CD4-positive, alpha-beta T cell (primary cell): ENCODE results near the gene FEZF1. TPM values are rescaled to one million over a fixed set of nuclear protein-coding genes. Genes with fewer than 3 reads are reported as not detected.

Experiments used
- ATAC-seq: fragments of 200-7000 bp; cut with Tn5 transposase; one replicate; pipeline ENCODE4 v1.10.0; 2022; ENCODE audit warnings: mild to moderate bottlenecking; ENCODE audit not compliant: poor library complexity
- CTCF ChIA-PET: fragments of 350-600 bp; sonication (Branson Sonifier 250); formaldehyde crosslinking; loops from one replicate; lab custom pipeline; 2021; ENCODE audit warnings: antibody characterized with exemption, inconsistent platforms; lab: Charles Lee
- POLR2A ChIA-PET: fragments of 350-600 bp; sonication (Branson Sonifier 250); formaldehyde crosslinking; loops from one replicate; lab custom pipeline; 2021; ENCODE audit warnings: antibody characterized with exemption, inconsistent platforms; lab: Charles Lee
- DNase-seq, 14 experiments: peaks; one replicate each; pipeline ENCODE4 v3.0.0-alpha.2; 2013 to 2020; ENCODE audit warnings: mixed read lengths in 2 of 14
- H3K27ac ChIP-seq, 2 donors: one replicate each; pipeline versions ENCODE4 v1.5.1 to v1.7.0; 2013; ENCODE audit warnings: low read length in 2 of 2, low read depth in 1 of 2, mild to moderate bottlenecking in 1 of 2
- H3K27me3 ChIP-seq, 2 experiments: 1 replicate in 1 of 2; 2 replicates in 1 of 2; pipeline versions ENCODE4 v1.6.1 to v1.7.0; 2013; ENCODE audit warnings: low read length in 2 of 2, control low read depth in 1 of 2, mild to moderate bottlenecking in 1 of 2, moderate library complexity in 1 of 2; ENCODE audit not compliant: insufficient read depth in 2 of 2, control insufficient read depth in 1 of 2
- H3K36me3 ChIP-seq: one replicate; pipeline ENCODE4 v1.6.1; 2013; ENCODE audit warnings: low read length, control low read depth; ENCODE audit not compliant: insufficient read depth
- H3K4me1 ChIP-seq: one replicate; pipeline ENCODE4 v1.6.1; 2013; ENCODE audit warnings: low read length, control low read depth; ENCODE audit not compliant: insufficient read depth
- H3K4me3 ChIP-seq: one replicate; pipeline ENCODE4 v1.5.1; 2013; ENCODE audit warnings: mild to moderate bottlenecking, low read length, moderate library complexity
- H3K9me3 ChIP-seq, 2 experiments: 1 replicate in 1 of 2; 2 replicates in 1 of 2; pipeline versions ENCODE4 v1.6.1 to v1.7.0; 2013; ENCODE audit warnings: low read length in 2 of 2, mild to moderate bottlenecking in 2 of 2, control low read depth in 1 of 2, moderate library complexity in 1 of 2; ENCODE audit not compliant: control insufficient read depth in 1 of 2, insufficient read depth in 1 of 2
- H3K27ac Mint-ChIP-seq: one replicate; pipeline ENCODE4 v1.8.0; 2020; ENCODE audit warnings: mixed read lengths
- H3K27me3 Mint-ChIP-seq: one replicate; pipeline ENCODE4 v1.8.0; 2021; ENCODE audit warnings: mixed read lengths
- H3K36me3 Mint-ChIP-seq: one replicate; pipeline ENCODE4 v1.8.0; 2021; ENCODE audit warnings: low read depth, mixed read lengths
- H3K4me1 Mint-ChIP-seq: one replicate; pipeline ENCODE4 v1.8.0; 2021; ENCODE audit warnings: low read depth, mixed read lengths
- H3K4me3 Mint-ChIP-seq: one replicate; pipeline ENCODE4 v1.8.0; 2020; ENCODE audit warnings: mild to moderate bottlenecking, mixed read lengths
- H3K9me3 Mint-ChIP-seq: one replicate; pipeline ENCODE4 v1.8.0; 2020; ENCODE audit warnings: mixed read lengths
- intact Hi-C, 2 experiments: fragments of 100-400 bp; cut with DNase I in 1 of 2; cut with micrococcal nuclease in 1 of 2; formaldehyde crosslinking; loops; one replicate each; pipeline versions ENCODE4 v1.15.1 to v1.9.0; 2023 to 2025; cut with DNase I, micrococcal nuclease
- total RNA-seq, 174 experiments: library from RNA in 2 of 174; stranded (reverse) in 2 of 174; gene quantifications; one replicate each; pipeline ENCODE4 v1.2.3 and lab custom pipeline; 2021 to 2026
- TF ChIP-seq, protein P1 (sequence below): fragments of 200-600 bp; IDR thresholded peaks from one replicate; pipeline ENCODE4 v1.8.0; 2022; ENCODE audit warnings: antibody characterized with exemption, mild to moderate bottlenecking

FEZF1 gene
- total RNA-seq, 2 experiments from 2014 or later: not detected

DNA sequence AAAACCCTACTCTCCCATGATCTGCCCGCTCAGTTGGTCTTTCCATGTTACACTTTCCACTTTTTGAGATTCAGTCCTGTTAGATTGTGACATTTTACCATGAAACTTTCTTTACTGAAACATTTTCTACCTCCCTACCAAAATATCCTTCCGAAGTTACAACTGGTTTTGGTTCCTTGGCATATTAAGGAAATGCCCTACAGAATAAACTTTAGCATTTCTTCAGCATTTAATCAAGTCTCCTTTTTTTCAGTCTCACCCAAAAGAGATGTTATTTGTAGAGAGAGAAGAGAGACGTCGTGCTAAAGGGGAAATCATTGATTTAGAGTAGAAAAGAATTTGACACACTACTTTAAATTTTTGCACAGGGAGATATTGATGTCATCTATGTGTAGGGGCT lies 9.7 kb upstream of the FEZF1 start:
- H3K27ac Mint-ChIP-seq: no peak overlapping the region
- TF ChIP-seq, protein P1, sequence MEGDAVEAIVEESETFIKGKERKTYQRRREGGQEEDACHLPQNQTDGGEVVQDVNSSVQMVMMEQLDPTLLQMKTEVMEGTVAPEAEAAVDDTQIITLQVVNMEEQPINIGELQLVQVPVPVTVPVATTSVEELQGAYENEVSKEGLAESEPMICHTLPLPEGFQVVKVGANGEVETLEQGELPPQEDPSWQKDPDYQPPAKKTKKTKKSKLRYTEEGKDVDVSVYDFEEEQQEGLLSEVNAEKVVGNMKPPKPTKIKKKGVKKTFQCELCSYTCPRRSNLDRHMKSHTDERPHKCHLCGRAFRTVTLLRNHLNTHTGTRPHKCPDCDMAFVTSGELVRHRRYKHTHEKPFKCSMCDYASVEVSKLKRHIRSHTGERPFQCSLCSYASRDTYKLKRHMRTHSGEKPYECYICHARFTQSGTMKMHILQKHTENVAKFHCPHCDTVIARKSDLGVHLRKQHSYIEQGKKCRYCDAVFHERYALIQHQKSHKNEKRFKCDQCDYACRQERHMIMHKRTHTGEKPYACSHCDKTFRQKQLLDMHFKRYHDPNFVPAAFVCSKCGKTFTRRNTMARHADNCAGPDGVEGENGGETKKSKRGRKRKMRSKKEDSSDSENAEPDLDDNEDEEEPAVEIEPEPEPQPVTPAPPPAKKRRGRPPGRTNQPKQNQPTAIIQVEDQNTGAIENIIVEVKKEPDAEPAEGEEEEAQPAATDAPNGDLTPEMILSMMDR: no peak
- CTCF ChIA-PET: no interaction called here
- POLR2A ChIA-PET: no interaction called here
- Histone ChIP-seq H3K36me3 (no peaks in the 10 kb centered on the region), H3K4me1 (peaks cover 6% of the 10 kb centered on the region), H3K9me3 (peaks cover 0 to 32% of the 10 kb centered on the region in 2 experiments), H3K4me3 (no peak overlapping the region), H3K27ac (no peak overlapping the region), H3K27me3 (peaks cover 62 to 89% of the 10 kb centered on the region in 2 experiments)
- H3K4me3 Mint-ChIP-seq: no peak overlapping the region
- ATAC-seq (no peak), DNase-seq (no peak)
- intact Hi-C loops: no loop called here
- H3K9me3 Mint-ChIP-seq: no peaks in the 10 kb centered on the region
- H3K36me3 Mint-ChIP-seq: no peaks in the 10 kb centered on the region
- H3K27me3 Mint-ChIP-seq: peaks cover 80% of the 10 kb centered on the region
- no peaks in the 10 kb centered on the region for H3K4me1 Mint-ChIP-seq

DNA sequence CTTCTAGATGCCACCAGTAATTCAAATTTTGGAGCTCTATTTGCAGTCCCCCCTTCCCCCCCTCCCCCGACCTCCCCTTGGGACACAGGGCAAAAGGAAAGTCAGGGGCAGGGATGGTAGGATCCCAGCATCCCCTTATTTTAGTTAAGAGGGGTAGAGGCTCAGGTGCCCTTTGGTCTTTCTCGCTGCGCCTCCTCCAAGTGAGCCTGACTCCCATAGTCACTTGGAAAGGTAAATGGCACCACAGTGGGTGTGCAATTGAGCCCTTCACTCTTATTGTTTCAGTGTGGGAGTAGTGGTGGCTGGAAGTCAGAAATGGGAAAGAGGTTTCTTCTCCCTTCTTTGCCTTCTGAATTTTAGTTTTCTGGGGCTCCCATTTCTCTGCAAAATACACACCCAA lies 8.2 kb upstream of the FEZF1 start:
- no peaks in the 10 kb centered on the region for H3K36me3 Mint-ChIP-seq
- TF ChIP-seq, protein P1: no peak
- DNase-seq (no peak), ATAC-seq (no peak)
- H3K9me3 Mint-ChIP-seq: no peaks in the 10 kb centered on the region
- Histone ChIP-seq H3K27ac (no peak overlapping the region), H3K4me1 (peaks cover 6% of the 10 kb centered on the region), H3K36me3 (no peaks in the 10 kb centered on the region), H3K27me3 (peaks cover 67 to 96% of the 10 kb centered on the region in 2 experiments), H3K9me3 (peaks cover 0 to 32% of the 10 kb centered on the region in 2 experiments), H3K4me3 (no peak overlapping the region)
- POLR2A ChIA-PET: no interaction called here
- intact Hi-C loops: no loop called here
- no peak overlapping the region for H3K4me3 Mint-ChIP-seq
- no peaks in the 10 kb centered on the region for H3K4me1 Mint-ChIP-seq
- H3K27me3 Mint-ChIP-seq: peaks cover 82% of the 10 kb centered on the region
- H3K27ac Mint-ChIP-seq: no peak overlapping the region
- CTCF ChIA-PET: no interaction called here

DNA sequence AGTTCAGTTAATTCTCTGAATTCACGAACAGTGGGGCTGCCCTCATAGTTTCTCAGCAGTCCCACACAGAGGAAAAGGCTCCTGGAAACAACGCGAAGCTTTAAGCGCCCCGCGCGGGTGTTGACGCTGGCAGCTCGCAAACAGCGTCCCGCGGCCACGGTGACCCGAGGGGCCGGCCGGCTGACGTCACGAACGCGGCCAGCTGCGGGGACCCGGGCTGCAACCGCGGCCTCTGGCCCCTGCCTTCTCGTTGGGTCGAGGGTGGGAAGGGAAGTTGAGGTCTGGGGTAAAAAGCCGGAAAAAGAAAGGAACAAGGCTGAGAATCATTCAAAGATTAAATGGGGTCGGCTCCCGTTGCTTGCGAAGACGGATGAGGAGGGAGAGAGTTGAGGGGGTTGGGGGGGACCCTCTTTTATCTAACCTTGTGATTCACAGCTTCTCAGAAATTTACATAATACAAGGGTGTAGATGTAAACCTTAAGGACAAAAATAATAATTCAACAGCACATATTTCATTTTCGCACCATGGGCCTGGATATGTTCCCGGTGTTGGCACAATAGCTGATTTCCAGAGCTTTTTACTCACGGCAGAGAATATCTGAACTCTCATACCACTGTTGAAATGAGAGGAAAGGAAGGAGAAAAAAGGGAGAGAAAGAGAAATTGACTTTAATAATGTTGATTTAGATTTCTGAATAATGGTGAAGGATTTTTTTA lies 7.3 kb upstream of the FEZF1 start:
- no peak overlapping the region for H3K27ac Mint-ChIP-seq
- peaks cover 82% of the 10 kb centered on the region for H3K27me3 Mint-ChIP-seq
- H3K4me1 Mint-ChIP-seq: no peaks in the 10 kb centered on the region
- ChIA-PET CTCF (no interaction called here), POLR2A (no interaction called here)
- no peak overlapping the region for H3K4me3 Mint-ChIP-seq
- Histone ChIP-seq H3K27ac (no peak overlapping the region), H3K27me3 (peaks cover 67 to 94% of the 10 kb centered on the region in 2 experiments), H3K4me1 (peaks cover 6% of the 10 kb centered on the region), H3K36me3 (no peaks in the 10 kb centered on the region), H3K9me3 (peaks cover 0 to 32% of the 10 kb centered on the region in 2 experiments), H3K4me3 (no peak overlapping the region)
- no peak for DNase-seq
- intact Hi-C loops: no loop called here
- no peaks in the 10 kb centered on the region for H3K9me3 Mint-ChIP-seq
- TF ChIP-seq, protein P1: no peak
- H3K36me3 Mint-ChIP-seq: no peaks in the 10 kb centered on the region
- ATAC-seq: no peak
